ENCODE data around the gene POU2F1.

POU2F1 gene

DNA sequence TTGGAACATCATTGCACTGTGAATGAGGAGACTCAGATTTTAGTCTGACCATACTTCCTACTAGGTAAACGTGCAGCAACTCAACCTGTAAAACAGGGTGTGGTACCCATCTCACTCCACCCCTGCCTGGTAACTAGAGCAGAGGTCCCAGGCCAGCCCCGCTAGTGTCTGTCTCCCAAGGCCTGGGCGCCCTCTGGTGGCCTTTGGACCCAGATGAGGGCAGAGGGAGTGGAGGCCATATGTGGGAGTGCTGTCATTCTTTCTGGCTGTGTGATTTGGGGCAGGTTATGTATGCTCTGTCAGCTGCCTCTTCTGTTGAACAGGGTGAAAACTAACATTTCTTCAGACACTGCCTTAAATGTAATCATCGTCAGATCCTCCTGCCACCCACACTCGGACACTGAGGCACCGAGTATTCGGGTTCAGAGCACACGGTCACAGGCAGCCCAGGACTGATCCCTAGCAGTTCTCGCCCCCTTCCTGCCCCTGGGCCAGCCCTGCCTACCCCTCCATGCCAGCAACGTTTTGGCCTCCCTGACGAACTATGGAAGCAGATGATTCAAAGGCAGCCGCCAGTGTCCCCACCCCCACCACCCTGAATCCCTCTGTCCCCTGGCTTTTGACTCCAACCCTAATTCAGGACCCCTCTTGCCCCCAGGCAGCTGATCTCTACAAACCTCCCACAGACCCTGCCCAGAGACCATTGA, 221.6 kb downstream of the POU2F1 start:
- no peak overlapping the region for H3K4me3 ChIP-seq (ENCODE audit: insufficient read length, low read depth)
- peaks cover 7% of the 10 kb centered on the region for H3K4me1 ChIP-seq (ENCODE audit: insufficient read depth, insufficient read length)
- H3K9ac ChIP-seq (ENCODE audit: insufficient read length, low read depth): no peak overlapping the region
- TF ChIP-seq YY1 (IDR thresholded peaks at IDR 0.05; ENCODE audit: insufficient read depth, insufficient read length) (no peak), ZNF274 (IDR thresholded peaks at IDR 0.05; ENCODE audit: low read depth, low read length) (no peak), SUZ12 (IDR thresholded peaks at IDR 0.05; ENCODE audit: extremely low read depth, insufficient read depth, insufficient read length) (no peak)
- no peaks in the 10 kb centered on the region for H3K36me3 ChIP-seq (ENCODE audit: insufficient read depth, insufficient read length, low read length)
- peaks cover 3% of the 10 kb centered on the region for H3K27me3 ChIP-seq (ENCODE audit: insufficient read depth, insufficient read length)
- no peaks in the 10 kb centered on the region for H3K9me3 ChIP-seq (ENCODE audit: insufficient read depth, low read length)
- DNase-seq (ENCODE audit: low read depth, low spot score): peak; percentile 90

DNA sequence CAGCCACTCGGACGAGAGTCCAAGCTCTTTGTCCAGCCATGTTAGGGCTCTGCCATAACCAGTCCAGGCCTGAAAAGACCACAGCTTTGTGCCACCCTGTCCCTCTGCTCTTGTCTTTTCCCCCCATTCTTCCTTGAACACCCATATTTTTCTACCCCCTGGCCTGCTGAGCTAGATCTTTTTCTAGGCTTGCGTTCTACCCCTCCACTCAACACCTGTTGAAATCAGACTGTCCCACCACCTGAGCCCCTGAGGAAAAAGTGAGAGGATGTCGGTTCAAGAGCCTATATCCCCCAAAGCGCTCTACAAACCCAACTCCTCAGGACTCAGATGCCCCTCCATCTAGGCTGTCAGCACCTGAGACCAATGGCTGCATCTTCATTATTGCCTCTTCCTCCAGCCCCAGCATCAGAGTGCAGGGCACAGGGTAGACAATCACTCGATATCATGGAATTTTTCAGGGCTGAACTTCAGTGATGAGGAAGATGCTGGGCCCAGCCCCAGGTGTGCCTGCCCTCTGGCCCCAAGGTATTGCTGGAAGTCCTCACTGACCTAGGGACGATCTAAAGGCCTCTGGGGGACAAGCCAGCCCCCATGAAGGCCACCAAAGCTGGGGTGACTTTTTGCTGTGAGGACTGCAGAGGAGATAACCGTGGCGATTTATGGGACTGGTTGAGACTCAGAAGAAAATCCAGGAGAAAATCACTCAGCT, 222.3 kb downstream of the POU2F1 start:
- Histone ChIP-seq H3K9me3 (ENCODE audit: insufficient read depth, low read length) (no peaks in the 10 kb centered on the region), H3K4me1 (ENCODE audit: insufficient read depth, insufficient read length) (peaks cover 7% of the 10 kb centered on the region), H3K27me3 (ENCODE audit: insufficient read depth, insufficient read length) (peaks cover 3% of the 10 kb centered on the region), H3K4me3 (ENCODE audit: insufficient read length, low read depth) (no peak overlapping the region), H3K36me3 (ENCODE audit: insufficient read depth, insufficient read length, low read length) (no peaks in the 10 kb centered on the region), H3K9ac (ENCODE audit: insufficient read length, low read depth) (no peak overlapping the region)
- no peak for TF ChIP-seq SUZ12 (IDR thresholded peaks at IDR 0.05; ENCODE audit: extremely low read depth, insufficient read depth, insufficient read length)
- TF ChIP-seq ZNF274 (IDR thresholded peaks at IDR 0.05; ENCODE audit: low read depth, low read length): no peak
- no peak for TF ChIP-seq YY1 (IDR thresholded peaks at IDR 0.05; ENCODE audit: insufficient read depth, insufficient read length)
- DNase-seq (ENCODE audit: low read depth, low spot score): no peak

DNA sequence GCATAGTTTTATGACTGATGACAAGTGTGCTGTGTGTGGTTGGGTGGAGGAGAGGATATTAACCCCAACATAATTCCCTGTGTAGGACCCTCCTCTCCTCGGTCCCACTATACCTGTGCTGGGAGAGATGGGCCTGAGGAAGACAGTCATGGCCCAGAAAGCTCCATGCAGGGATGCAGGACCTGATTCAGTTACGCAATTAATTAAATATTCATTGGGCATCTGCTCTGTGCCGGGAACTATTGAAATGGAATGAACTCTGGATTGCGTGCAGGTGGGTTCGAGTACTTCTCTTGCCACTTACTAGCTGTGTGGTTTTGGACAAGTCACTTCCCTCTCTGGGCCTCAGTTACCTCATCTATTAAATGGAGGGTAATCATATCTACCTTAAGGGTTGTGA, 223.1 kb downstream of the POU2F1 start:
- H3K9ac ChIP-seq (ENCODE audit: insufficient read length, low read depth): no peak overlapping the region
- peaks cover 3% of the 10 kb centered on the region for H3K27me3 ChIP-seq (ENCODE audit: insufficient read depth, insufficient read length)
- no peak overlapping the region for H3K4me3 ChIP-seq (ENCODE audit: insufficient read length, low read depth)
- TF ChIP-seq SUZ12 (IDR thresholded peaks at IDR 0.05; ENCODE audit: extremely low read depth, insufficient read depth, insufficient read length): no peak
- TF ChIP-seq ZNF274 (IDR thresholded peaks at IDR 0.05; ENCODE audit: low read depth, low read length): no peak
- no peak for TF ChIP-seq YY1 (IDR thresholded peaks at IDR 0.05; ENCODE audit: insufficient read depth, insufficient read length)
- H3K36me3 ChIP-seq (ENCODE audit: insufficient read depth, insufficient read length, low read length): no peaks in the 10 kb centered on the region
- DNase-seq (ENCODE audit: low read depth, low spot score): no peak
- peaks cover 7% of the 10 kb centered on the region for H3K4me1 ChIP-seq (ENCODE audit: insufficient read depth, insufficient read length)
- no peaks in the 10 kb centered on the region for H3K9me3 ChIP-seq (ENCODE audit: insufficient read depth, low read length)

DNA sequence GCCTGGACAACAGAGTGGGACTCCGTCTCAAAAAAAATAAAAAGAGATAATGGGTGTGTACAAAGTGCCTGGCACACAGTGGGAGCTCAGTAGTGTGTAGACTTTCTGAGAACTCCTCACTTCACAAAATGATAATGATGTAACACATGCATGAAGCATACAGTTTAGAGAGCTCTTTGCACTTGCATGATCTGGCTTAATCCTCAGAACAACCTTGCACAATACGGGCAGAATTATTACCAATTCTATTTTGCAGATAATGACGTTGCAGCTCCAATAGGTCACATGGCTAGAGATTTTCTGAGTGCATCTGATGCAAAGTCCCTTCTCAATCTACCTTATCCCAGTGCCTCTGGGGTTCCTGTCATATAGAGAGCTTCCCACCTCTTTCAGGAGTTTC, 226.3 kb downstream of the POU2F1 start:
- DNase-seq (ENCODE audit: low read depth, low spot score): no peak
- Histone ChIP-seq H3K36me3 (ENCODE audit: insufficient read depth, insufficient read length, low read length) (no peaks in the 10 kb centered on the region), H3K9me3 (ENCODE audit: insufficient read depth, low read length) (no peaks in the 10 kb centered on the region), H3K9ac (ENCODE audit: insufficient read length, low read depth) (no peak overlapping the region), H3K4me1 (ENCODE audit: insufficient read depth, insufficient read length) (peaks cover 7% of the 10 kb centered on the region), H3K4me3 (ENCODE audit: insufficient read length, low read depth) (no peak overlapping the region), H3K27me3 (ENCODE audit: insufficient read depth, insufficient read length) (no peaks in the 10 kb centered on the region)
- TF ChIP-seq ZNF274 (IDR thresholded peaks at IDR 0.05; ENCODE audit: low read depth, low read length): no peak
- TF ChIP-seq YY1 (IDR thresholded peaks at IDR 0.05; ENCODE audit: insufficient read depth, insufficient read length): no peak
- no peak for TF ChIP-seq SUZ12 (IDR thresholded peaks at IDR 0.05; ENCODE audit: extremely low read depth, insufficient read depth, insufficient read length)

DNA sequence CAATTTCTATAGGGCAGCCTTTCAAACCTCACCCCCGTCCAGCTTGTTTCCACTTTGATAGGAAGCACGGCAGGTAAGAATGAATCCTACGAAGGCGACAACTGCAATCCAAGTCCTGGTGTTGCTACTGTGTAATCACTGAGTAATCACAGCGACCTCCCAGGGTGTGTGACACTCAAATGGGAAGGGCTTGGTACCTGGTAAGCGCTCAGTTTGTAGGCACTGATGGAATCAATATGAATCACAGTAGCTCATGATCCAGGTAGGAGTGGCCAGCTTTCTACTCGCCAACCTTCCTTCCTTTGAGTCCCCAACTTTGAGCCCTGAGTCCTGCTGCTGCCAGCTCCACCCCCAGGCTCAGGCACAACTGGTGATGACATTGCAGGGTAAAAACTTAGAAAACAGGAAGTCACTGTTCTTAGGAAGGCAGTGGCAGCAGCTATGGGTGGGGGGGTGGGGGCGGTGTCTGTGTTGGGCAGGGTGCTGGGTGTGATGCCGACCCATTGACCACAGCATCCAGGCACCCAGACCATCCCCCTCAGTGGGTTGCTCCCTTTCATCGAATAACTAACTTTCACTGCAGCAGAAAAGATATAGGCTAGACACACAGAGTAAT, 226.9 kb downstream of the POU2F1 start:
- Histone ChIP-seq H3K27me3 (ENCODE audit: insufficient read depth, insufficient read length) (peaks cover 4% of the 10 kb centered on the region), H3K4me3 (ENCODE audit: insufficient read length, low read depth) (no peak overlapping the region), H3K9ac (ENCODE audit: insufficient read length, low read depth) (no peak overlapping the region), H3K36me3 (ENCODE audit: insufficient read depth, insufficient read length, low read length) (no peaks in the 10 kb centered on the region), H3K4me1 (ENCODE audit: insufficient read depth, insufficient read length) (peaks cover 2% of the 10 kb centered on the region), H3K9me3 (ENCODE audit: insufficient read depth, low read length) (no peaks in the 10 kb centered on the region)
- TF ChIP-seq SUZ12 (IDR thresholded peaks at IDR 0.05; ENCODE audit: extremely low read depth, insufficient read depth, insufficient read length) (no peak), ZNF274 (IDR thresholded peaks at IDR 0.05; ENCODE audit: low read depth, low read length) (no peak), YY1 (IDR thresholded peaks at IDR 0.05; ENCODE audit: insufficient read depth, insufficient read length) (no peak)
- DNase-seq (ENCODE audit: low read depth, low spot score): no peak

DNA sequence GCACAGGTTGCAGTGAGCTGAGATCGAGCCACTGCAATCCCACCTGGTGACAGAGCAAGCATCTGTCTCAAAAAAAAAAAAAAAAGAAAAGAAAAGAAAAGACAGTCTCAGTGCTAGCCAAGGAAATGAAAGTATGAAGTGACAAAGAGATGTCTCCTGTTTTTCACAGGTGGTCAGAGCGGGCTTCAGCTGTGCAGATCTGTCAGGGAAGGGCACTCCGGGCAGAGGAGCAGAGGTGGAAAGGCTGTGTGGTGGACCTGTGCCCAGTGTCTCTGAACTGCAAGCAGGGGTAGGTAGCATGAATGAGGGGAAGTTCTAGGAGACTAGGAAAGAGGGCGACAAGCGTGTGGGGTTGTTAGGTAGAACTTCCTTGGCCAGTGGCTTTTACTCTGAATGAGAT, 230.2 kb downstream of the POU2F1 start:
- no peak for DNase-seq (ENCODE audit: low read depth, low spot score)
- H3K4me3 ChIP-seq (ENCODE audit: insufficient read length, low read depth): no peak overlapping the region
- H3K36me3 ChIP-seq (ENCODE audit: insufficient read depth, insufficient read length, low read length): no peaks in the 10 kb centered on the region
- no peak for TF ChIP-seq SUZ12 (IDR thresholded peaks at IDR 0.05; ENCODE audit: extremely low read depth, insufficient read depth, insufficient read length)
- TF ChIP-seq YY1 (IDR thresholded peaks at IDR 0.05; ENCODE audit: insufficient read depth, insufficient read length): no peak
- TF ChIP-seq ZNF274 (IDR thresholded peaks at IDR 0.05; ENCODE audit: low read depth, low read length): no peak
- H3K27me3 ChIP-seq (ENCODE audit: insufficient read depth, insufficient read length): peaks cover 26% of the 10 kb centered on the region
- no peaks in the 10 kb centered on the region for H3K4me1 ChIP-seq (ENCODE audit: insufficient read depth, insufficient read length)
- H3K9me3 ChIP-seq (ENCODE audit: insufficient read depth, low read length): no peaks in the 10 kb centered on the region
- no peak overlapping the region for H3K9ac ChIP-seq (ENCODE audit: insufficient read length, low read depth)

DNA sequence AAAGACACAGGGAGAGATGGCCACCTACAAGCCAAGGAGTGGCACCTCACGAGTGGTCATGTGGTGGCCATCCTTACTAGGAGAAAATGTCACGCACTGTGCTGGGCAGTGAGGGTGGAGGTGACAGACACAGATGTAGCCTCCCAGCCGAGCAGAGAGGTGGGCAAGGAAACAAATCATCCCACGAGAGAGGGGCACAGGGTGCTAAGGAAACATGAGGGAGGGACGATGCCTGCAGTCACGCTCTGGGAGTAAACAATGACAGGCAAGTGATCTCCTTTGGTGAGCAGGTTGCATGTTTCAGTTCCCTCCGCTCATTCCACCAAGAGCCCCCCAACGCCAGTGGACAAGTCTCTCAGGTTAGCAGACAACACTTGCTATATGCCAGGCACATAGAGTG, 231.8 kb downstream of the POU2F1 start:
- Histone ChIP-seq H3K4me1 (ENCODE audit: insufficient read depth, insufficient read length) (peaks cover 5% of the 10 kb centered on the region), H3K4me3 (ENCODE audit: insufficient read length, low read depth) (no peak overlapping the region), H3K36me3 (ENCODE audit: insufficient read depth, insufficient read length, low read length) (no peaks in the 10 kb centered on the region), H3K9me3 (ENCODE audit: insufficient read depth, low read length) (no peaks in the 10 kb centered on the region), H3K9ac (ENCODE audit: insufficient read length, low read depth) (no peak overlapping the region), H3K27me3 (ENCODE audit: insufficient read depth, insufficient read length) (peaks cover 33% of the 10 kb centered on the region)
- no peak for TF ChIP-seq YY1 (IDR thresholded peaks at IDR 0.05; ENCODE audit: insufficient read depth, insufficient read length)
- TF ChIP-seq ZNF274 (IDR thresholded peaks at IDR 0.05; ENCODE audit: low read depth, low read length): no peak
- TF ChIP-seq SUZ12 (IDR thresholded peaks at IDR 0.05; ENCODE audit: extremely low read depth, insufficient read depth, insufficient read length): no peak
- DNase-seq (ENCODE audit: low read depth, low spot score): no peak
